HEK293T (cell line): ENCODE data around the gene DNAJC5.

Source experiments
- ARNT ChIP-seq: fragments of 450-650 bp; IDR thresholded peaks from 2 replicates; pipeline ENCODE4 v1.6.1; 2017; ENCODE audit warnings: mild to moderate bottlenecking
- CTBP1 ChIP-seq: fragments of 450-650 bp; IDR thresholded peaks from 2 replicates; pipeline ENCODE4 v1.6.1; 2016; ENCODE audit warnings: borderline replicate concordance
- ELF4 ChIP-seq: fragments of 450-650 bp; IDR thresholded peaks from 2 replicates; pipeline ENCODE4 v1.6.1; 2017; ENCODE audit warnings: antibody characterized with exemption
- FOXK2 ChIP-seq: fragments of 450-650 bp; IDR thresholded peaks from 2 replicates; pipeline ENCODE4 v1.6.1; 2016; ENCODE audit warnings: mild to moderate bottlenecking
- HDGF ChIP-seq: fragments of 450-650 bp; IDR thresholded peaks from 2 replicates; pipeline ENCODE4 v1.6.1; 2017; ENCODE audit warnings: antibody characterized with exemption, borderline replicate concordance
- L3MBTL2 ChIP-seq: fragments of 450-650 bp; conservative IDR thresholded peaks from 2 replicates; pipeline ENCODE4 v1.6.1; 2016; ENCODE audit warnings: mild to moderate bottlenecking
- NFRKB ChIP-seq: fragments of 450-650 bp; IDR thresholded peaks from 2 replicates; pipeline ENCODE4 v1.6.1; 2016; ENCODE audit warnings: mild to moderate bottlenecking, moderate library complexity
- SP1 ChIP-seq: fragments of 450-650 bp; IDR thresholded peaks from 2 replicates; pipeline ENCODE4 v1.6.1; 2017
- SUZ12 ChIP-seq: fragments of 450-650 bp; IDR thresholded peaks from 2 replicates; pipeline ENCODE4 v1.6.1; 2016; ENCODE audit warnings: mild to moderate bottlenecking
- TARDBP ChIP-seq: fragments of 450-650 bp; IDR thresholded peaks from 2 replicates; pipeline ENCODE4 v1.6.1; 2016

- TF ChIP-seq L3MBTL2: no peak
- no peak for TF ChIP-seq CTBP1
- no peak for TF ChIP-seq NFRKB
- TF ChIP-seq TARDBP: no peak
- no peak for TF ChIP-seq FOXK2
- TF ChIP-seq HDGF: no peak
- no peak for TF ChIP-seq ELF4
- no peak for TF ChIP-seq ARNT
- TF ChIP-seq SUZ12: no peak
- TF ChIP-seq SP1: no peak
These were observed 33.5 kb upstream of the DNAJC5 start, which contains the start of gene ABHD16B for GRCh38 chr20:63861365-63861934.
